ENCODE data around the gene VEGFB.
A peak's percentile ranks its signal among the peaks of the same experiment; 100 is the strongest.

- TF ChIP-seq CTCF (IDR thresholded peaks at IDR 0.05) (no peak), POLR2A (IDR thresholded peaks at IDR 0.05) (peak in 1 of 2 donors; percentile 52)
Observed at GRCh38 chr11:64230171-64230984, 4.0 kb upstream of the VEGFB start, which contains the start of gene DNAJC4.

All from Peyer's patch (tissue), 4 donors.